ENCODE data around the gene ARHGEF17.

ARHGEF17 gene

GRCh38 chr11:73383249-73384124, 75.4 kb downstream of the ARHGEF17 start:
- no peaks in the 10 kb centered on the region; the same call in 1 of the 2 replicates for H3K36me3 ChIP-seq (ENCODE audit: low read depth)

DNA sequence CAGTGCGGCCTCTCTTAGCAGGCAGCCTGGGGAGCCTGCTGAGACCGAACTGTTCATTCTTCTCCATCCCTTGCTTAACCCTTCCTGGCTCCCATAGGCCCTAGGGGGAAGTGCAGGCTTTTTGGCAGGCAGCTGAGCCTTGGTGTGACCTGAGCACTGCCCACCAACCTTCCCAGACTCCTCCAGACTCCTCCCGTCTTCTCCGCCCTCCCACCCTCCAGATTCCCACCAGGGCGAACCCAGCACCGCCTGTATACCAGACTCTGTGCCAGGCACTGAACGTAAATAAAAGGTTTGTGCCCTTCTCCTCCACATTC, 76.0 kb downstream of the ARHGEF17 start:
- no peak overlapping the region for H3K4me3 ChIP-seq (ENCODE audit: severe bottlenecking)
- no peaks in the 10 kb centered on the region for H3K36me3 ChIP-seq (ENCODE audit: low read depth)
- no peak for TF ChIP-seq CTCF (IDR thresholded peaks at IDR 0.05; ENCODE audit: poor library complexity, severe bottlenecking)
- no peaks in the 10 kb centered on the region for H3K9me3 ChIP-seq (ENCODE audit: severe bottlenecking)
- H3K27ac ChIP-seq (ENCODE audit: poor library complexity, severe bottlenecking): no peak overlapping the region
- ATAC-seq (ENCODE audit: low read depth) (no peak), DNase-seq (ENCODE audit: low spot score) (no peak)
- H3K27me3 ChIP-seq (ENCODE audit: insufficient read depth, poor library complexity, severe bottlenecking): no peaks in the 10 kb centered on the region
- H3K4me1 ChIP-seq (ENCODE audit: insufficient read depth, poor library complexity, severe bottlenecking): peaks cover 20% of the 10 kb centered on the region

More at GRCh38 chr11:73383249-73384124, 75.4 kb downstream of the ARHGEF17 start:
- Histone ChIP-seq H3K4me3 (ENCODE audit: severe bottlenecking) (no peak overlapping the region), H3K4me1 (ENCODE audit: insufficient read depth, poor library complexity, severe bottlenecking) (peaks cover 14% of the 10 kb centered on the region), H3K27ac (ENCODE audit: poor library complexity, severe bottlenecking) (no peak overlapping the region), H3K9me3 (ENCODE audit: severe bottlenecking) (no peaks in the 10 kb centered on the region), H3K27me3 (ENCODE audit: insufficient read depth, poor library complexity, severe bottlenecking) (no peaks in the 10 kb centered on the region)
- DNase-seq (ENCODE audit: low spot score) (no peak), ATAC-seq (ENCODE audit: low read depth) (no peak)
- no peak for TF ChIP-seq CTCF (IDR thresholded peaks at IDR 0.05; ENCODE audit: poor library complexity, severe bottlenecking)

DNA sequence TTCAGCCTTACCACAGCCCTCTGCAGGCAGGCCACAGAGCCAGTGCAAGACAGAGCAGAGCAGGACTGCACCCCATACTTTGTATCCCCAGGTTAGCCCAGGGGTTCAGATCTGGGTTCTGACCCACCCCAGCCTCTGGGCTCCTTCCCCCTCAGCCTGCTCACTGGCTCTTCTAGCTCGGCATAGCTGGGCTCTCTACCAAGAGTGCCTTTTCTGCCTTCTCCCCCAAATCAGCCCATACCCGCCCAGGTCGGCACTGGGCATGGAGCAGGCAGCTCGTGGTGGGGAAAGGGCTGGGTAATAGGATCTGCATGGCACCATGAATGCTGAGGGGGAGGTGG, 76.4 kb downstream of the ARHGEF17 start:
- Histone ChIP-seq H3K4me1 (ENCODE audit: insufficient read depth, poor library complexity, severe bottlenecking) (peaks cover 22% of the 10 kb centered on the region), H3K27me3 (ENCODE audit: insufficient read depth, poor library complexity, severe bottlenecking) (no peaks in the 10 kb centered on the region), H3K36me3 (ENCODE audit: low read depth) (no peaks in the 10 kb centered on the region), H3K4me3 (ENCODE audit: severe bottlenecking) (no peak overlapping the region), H3K27ac (ENCODE audit: poor library complexity, severe bottlenecking) (no peak overlapping the region), H3K9me3 (ENCODE audit: severe bottlenecking) (no peaks in the 10 kb centered on the region)
- ATAC-seq (ENCODE audit: low read depth): no peak
- no peak for TF ChIP-seq CTCF (IDR thresholded peaks at IDR 0.05; ENCODE audit: poor library complexity, severe bottlenecking)
- no peak for DNase-seq (ENCODE audit: low spot score)

- DNase-seq (ENCODE audit: low spot score) (no peak), ATAC-seq (ENCODE audit: low read depth) (no peak)
- TF ChIP-seq CTCF (IDR thresholded peaks at IDR 0.05; ENCODE audit: poor library complexity, severe bottlenecking): no peak
- peak overlapping the region; percentile 27 for H3K27ac ChIP-seq (ENCODE audit: poor library complexity, severe bottlenecking)
- H3K27me3 ChIP-seq (ENCODE audit: insufficient read depth, poor library complexity, severe bottlenecking): no peaks in the 10 kb centered on the region
- no peak overlapping the region for H3K4me3 ChIP-seq (ENCODE audit: severe bottlenecking)
- no peaks in the 10 kb centered on the region for H3K9me3 ChIP-seq (ENCODE audit: severe bottlenecking)
- peaks cover 22% of the 10 kb centered on the region for H3K4me1 ChIP-seq (ENCODE audit: insufficient read depth, poor library complexity, severe bottlenecking)
- no peaks in the 10 kb centered on the region for H3K36me3 ChIP-seq (ENCODE audit: low read depth)
These were observed 77.0 kb downstream of the ARHGEF17 start for GRCh38 chr11:73384872-73385689.
